Heart left ventricle (tissue), 13 donors: ENCODE measurements around the gene PLA2G4D.

Source experiments
- CTCF ChIP-seq, 12 donors: fragments of 200-600 bp; sonication (generic) in 4 of 12; IDR thresholded peaks; one replicate each; pipeline versions ENCODE4 v1.5.0 to v1.8.0; 2018 to 2022; ENCODE audit warnings: antibody characterized with exemption in 12 of 12, mild to moderate bottlenecking in 5 of 12
- POLR2A ChIP-seq, 2 donors: fragments of 450-650 bp; IDR thresholded peaks; one replicate each; pipeline ENCODE4 v1.6.1; 2017; ENCODE audit warnings: antibody characterized with exemption in 2 of 2, mild to moderate bottlenecking in 2 of 2, moderate library complexity in 2 of 2
- donor health status: ischemic (EF 13 %, LVEDD 7.1; RV severe dilation, severe dysfunction).
- donor health status: DM: no; HTN: yes; CAD: no.
- donor health status: DM: no; HTN: no; CAD: no.
- donor health status: ischemic (EF 25% LVEDD 6.9; RV normal size, moderate dysfunction).
- donor health status: ischemic (EF 25% LVEDD 5.7; RV mildly dilated, moderate dysfunction).
- donor health status: ischemic (EF 35%, LVEDD 5.7; RV mildly dilated, moderate dysfunction).
- donor health status: nonischemic (EF 11% LVEDD 7.7; RV severe dilation, severe dysfunction).
- donor health status: DM: yes; HTN: yes; CAD: no.
- donor health status: PGD.
- donor health status: ischemic (EF 29% LVEDD 5.4; RV normal size, mild dysfunction).
- donor health status: nonischemic (EF 23%, LVEDD 6.1; RV moderate dilation, normal function).

GRCh38 chr15:42071717-42072116, 22.6 kb downstream of the PLA2G4D start:
- TF ChIP-seq POLR2A (IDR thresholded peaks at IDR 0.05) (no peak), CTCF (IDR thresholded peaks at IDR 0.05) (no peak)
